BJ (cell line): Measurements from ENCODE around the gene CAND2. TPM values are rescaled to one million over a fixed set of nuclear protein-coding genes. Genes with fewer than 3 reads are reported as not detected.

Experiments
- CTCF ChIA-PET: fragments of 350-600 bp; formaldehyde crosslinking; extraction: SDS; loops from one replicate; lab custom pipeline; 2021; ENCODE audit warnings: antibody characterized with exemption, inconsistent platforms; lab: Yijun Ruan, JAX
- POLR2A ChIA-PET: fragments of 300-600 bp; sonication (Branson Sonifier 250); formaldehyde crosslinking; extraction: SDS; loops from one replicate; lab custom pipeline; 2021; ENCODE audit warnings: antibody characterized with exemption; lab: Charles Lee
- DNase-seq: peaks from one replicate; pipeline ENCODE4 v3.0.0-alpha.2; 2011; ENCODE audit warnings: low read depth
- H3K27me3 ChIP-seq: 2 replicates; pipeline ENCODE4 v1.6.0; 2011; ENCODE audit warnings: low read length; ENCODE audit not compliant: control insufficient read depth, insufficient read depth
- H3K36me3 ChIP-seq: 2 replicates; pipeline ENCODE4 v1.5.1; 2011; ENCODE audit warnings: low read length; ENCODE audit not compliant: control insufficient read depth, insufficient read depth
- H3K4me3 ChIP-seq: 2 replicates; pipeline ENCODE4 v1.5.1; 2011; ENCODE audit warnings: low read depth, mild to moderate bottlenecking, control low read depth, low read length
- polyA plus RNA-seq: library from polyadenylated mRNA; depleted of rRNA; stranded (reverse); fragments of >200 nt; gene quantifications from 2 replicates; pipeline ENCODE4 v1.2.3, GENCODE V29; 2011
- TF ChIP-seq, protein P1 (sequence below): IDR thresholded peaks from 2 replicates; pipeline ENCODE4 v1.5.1; 2011; ENCODE audit warnings: low read depth, mild to moderate bottlenecking, control low read depth, inconsistent platforms, low read length, moderate library complexity; ENCODE audit not compliant: insufficient read depth

The CAND2 gene
- polyA plus RNA-seq, 1 experiment: 2.3 TPM

DNA sequence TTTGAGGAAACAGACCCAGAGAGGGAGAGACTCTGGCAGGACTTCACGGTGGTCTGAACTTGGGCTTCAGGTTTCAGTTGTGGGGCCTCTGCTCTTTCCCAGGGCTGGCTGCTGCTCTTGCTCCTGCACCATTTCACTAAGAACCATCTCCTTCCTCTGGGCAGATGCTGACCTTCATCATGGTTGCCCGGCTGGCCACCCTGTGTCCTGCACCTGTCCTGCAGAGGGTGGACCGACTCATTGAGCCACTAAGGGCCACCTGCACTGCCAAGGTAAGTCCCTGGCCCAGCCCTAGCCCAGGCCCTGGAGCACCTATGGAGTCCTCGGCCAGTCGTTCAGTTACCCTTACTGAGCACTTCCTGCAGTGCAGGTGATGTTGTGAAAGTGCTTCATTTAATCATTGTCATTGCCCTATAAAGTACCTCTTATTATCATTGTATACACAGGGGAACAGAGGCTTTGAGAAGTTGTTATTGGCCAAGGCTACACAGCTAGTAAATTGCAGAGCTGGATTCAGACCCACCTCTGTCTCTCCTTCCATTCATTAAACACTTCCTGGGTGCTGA lies 34.9 kb downstream of the CAND2 start:
- TF ChIP-seq, protein P1, sequence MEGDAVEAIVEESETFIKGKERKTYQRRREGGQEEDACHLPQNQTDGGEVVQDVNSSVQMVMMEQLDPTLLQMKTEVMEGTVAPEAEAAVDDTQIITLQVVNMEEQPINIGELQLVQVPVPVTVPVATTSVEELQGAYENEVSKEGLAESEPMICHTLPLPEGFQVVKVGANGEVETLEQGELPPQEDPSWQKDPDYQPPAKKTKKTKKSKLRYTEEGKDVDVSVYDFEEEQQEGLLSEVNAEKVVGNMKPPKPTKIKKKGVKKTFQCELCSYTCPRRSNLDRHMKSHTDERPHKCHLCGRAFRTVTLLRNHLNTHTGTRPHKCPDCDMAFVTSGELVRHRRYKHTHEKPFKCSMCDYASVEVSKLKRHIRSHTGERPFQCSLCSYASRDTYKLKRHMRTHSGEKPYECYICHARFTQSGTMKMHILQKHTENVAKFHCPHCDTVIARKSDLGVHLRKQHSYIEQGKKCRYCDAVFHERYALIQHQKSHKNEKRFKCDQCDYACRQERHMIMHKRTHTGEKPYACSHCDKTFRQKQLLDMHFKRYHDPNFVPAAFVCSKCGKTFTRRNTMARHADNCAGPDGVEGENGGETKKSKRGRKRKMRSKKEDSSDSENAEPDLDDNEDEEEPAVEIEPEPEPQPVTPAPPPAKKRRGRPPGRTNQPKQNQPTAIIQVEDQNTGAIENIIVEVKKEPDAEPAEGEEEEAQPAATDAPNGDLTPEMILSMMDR: no peak
- DNase-seq: no peak
- CTCF ChIA-PET: interaction anchor here (0.9 to 6.6 kb wide), 7 partner anchors 10 to 123 kb away, joined by 3 to 36 read pairs (median 5); partner anchors contain the start of gene RPL32
- Histone ChIP-seq H3K27me3 (no peaks in the 10 kb centered on the region), H3K36me3 (peaks cover 27% of the 10 kb centered on the region), H3K4me3 (no peak overlapping the region)
- POLR2A ChIA-PET: no interaction called here

DNA sequence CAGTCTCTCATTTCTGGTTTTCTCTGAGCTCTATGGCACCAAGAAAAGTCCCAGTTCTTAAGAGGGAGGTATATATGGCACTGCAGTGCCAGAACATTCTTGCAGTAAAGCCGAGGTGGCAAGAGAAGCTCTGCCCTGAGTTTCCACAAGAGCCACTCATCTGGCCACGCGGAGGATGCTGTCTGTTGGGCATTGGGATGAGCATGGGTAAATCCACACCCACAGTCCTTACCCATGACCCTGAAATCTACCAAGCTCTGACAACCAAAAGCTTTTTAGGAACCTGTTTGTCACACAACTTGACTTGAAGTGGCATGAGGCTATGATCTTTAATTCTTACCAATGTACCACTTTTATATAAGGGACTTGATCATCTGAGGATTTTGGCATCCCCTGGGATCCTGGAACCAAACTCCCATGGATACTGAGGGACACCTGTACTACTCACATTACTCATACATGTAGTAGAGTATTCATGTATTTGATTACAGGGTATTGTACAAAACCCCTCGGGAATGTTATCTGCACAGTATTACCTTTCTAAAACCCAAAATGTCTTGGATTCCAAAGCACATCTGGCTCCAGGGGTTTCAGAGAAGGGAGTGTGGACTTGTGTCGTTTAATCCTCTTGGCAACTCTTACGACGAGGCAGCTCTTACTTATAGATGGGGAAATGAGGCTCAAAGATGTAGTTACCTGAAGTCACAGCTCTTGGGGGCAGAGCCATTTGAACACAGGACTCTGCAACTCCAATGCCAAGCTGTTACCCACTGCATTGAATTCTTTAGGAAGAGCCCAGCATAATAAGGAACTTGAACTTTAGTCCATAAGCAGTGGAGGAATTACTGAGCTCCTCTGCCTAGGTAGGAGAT lies 36.1 kb downstream of the CAND2 start:
- TF ChIP-seq, protein P1: no peak
- no peaks in the 10 kb centered on the region for H3K27me3 ChIP-seq
- H3K36me3 ChIP-seq: peaks cover 28% of the 10 kb centered on the region
- H3K4me3 ChIP-seq: no peak overlapping the region
- POLR2A ChIA-PET: interaction anchor here (0.9 kb wide), 1 partner anchor 80 kb away, joined by 4 read pairs; no protein-coding TSS in a partner anchor
- CTCF ChIA-PET: interaction anchor here (2.6 to 6.6 kb wide), 3 partner anchors 9 to 22 kb away, joined by 12 to 36 read pairs (median 36); partner anchors contain the start of gene RPL32
- no peak for DNase-seq

DNA sequence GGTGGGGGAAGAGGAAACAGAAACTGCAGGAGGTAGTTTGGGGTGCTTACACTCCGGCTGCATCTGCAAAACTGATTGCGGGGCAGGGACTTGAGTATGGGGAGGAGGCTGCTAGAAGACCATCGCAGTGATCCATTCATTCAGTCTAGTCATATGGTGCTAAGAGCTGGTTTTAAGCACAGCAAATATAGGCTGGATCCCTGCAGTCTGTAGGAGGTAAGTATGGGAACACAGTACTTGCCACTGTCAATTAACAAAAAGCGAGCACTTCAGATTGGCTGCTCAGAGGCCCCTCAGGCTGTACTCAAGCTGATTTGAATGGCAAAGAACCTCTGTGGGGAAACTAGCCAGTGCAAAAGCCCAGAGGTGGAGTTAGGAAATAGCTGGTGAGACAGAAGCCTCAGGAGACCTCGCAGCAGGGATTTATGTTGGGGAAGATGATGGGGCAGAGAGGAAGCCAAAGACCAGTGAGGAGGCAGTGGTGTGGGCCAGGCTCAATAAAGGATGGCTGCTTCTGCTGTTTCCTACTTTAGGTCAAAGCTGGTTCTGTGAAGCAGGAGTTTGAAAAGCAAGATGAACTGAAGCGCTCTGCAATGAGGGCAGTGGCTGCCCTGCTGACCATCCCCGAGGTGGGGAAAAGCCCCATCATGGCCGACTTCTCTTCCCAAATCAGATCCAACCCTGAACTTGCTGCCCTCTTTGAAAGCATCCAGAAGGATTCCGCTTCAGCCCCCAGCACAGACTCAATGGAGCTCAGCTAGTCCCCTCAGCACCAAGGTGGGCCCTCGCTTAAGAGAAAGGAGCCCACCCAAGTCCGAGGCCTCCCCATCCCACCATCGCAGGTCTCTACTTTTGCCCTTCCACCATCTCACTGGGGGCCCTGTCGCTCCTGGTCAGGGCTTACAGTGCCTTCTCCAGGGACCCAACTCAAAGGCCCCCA lies 37.0 kb downstream of the CAND2 start:
- Histone ChIP-seq H3K36me3 (peaks cover 30% of the 10 kb centered on the region), H3K27me3 (no peaks in the 10 kb centered on the region), H3K4me3 (no peak overlapping the region)
- POLR2A ChIA-PET: interaction anchor here (0.9 kb wide), 1 partner anchor 81 kb away, joined by 4 read pairs; no protein-coding TSS in a partner anchor
- TF ChIP-seq, protein P1: no peak
- no peak for DNase-seq
- CTCF ChIA-PET: interaction anchor here (2.6 to 6.6 kb wide), 3 partner anchors 8 to 23 kb away, joined by 12 to 36 read pairs (median 36); partner anchors contain the start of gene RPL32

DNA sequence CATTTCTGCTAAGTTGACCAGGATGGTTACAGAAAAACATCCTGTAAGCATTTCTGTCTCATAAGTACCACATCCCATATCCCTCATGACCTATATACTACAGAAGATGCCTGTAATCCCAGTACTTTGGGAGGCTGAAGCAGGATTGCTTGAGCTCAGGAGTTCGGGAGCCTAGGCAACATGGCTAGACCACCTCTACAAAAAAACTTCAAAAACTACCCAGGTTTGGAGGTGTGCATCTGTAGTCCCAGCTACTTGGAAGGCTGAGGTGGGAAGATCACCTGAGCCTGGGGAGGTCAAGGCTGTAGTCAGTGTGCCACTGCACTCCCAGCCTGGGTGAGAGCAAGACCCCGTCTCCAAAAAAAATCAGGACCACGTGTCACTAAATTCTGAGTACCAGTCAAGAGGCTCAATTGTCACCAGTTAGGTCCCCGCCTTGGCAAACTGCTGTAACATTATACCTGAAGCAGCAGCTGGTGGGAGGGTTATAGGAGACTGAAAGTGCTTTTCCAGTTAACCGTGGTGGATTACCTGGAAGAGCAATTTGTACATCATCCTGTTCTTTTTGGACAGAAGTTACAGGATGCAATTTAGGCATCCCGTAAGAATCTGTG lies 38.7 kb downstream of the CAND2 start:
- ChIA-PET POLR2A (no interaction called here), CTCF (interaction anchor here (6.6 kb wide), 1 partner anchor 15 kb away, joined by 36 read pairs; no protein-coding TSS in a partner anchor)
- peaks cover 34% of the 10 kb centered on the region for H3K36me3 ChIP-seq

More for the DNA sequence above, 38.7 kb downstream of the CAND2 start:
- TF ChIP-seq, protein P1: no peak
- DNase-seq: no peak
- H3K27me3 ChIP-seq: no peaks in the 10 kb centered on the region
- no peak overlapping the region for H3K4me3 ChIP-seq
